Hepatocyte (in vitro differentiated cells): ENCODE data around the gene GRK5.

Source experiments
- CTCF ChIP-seq: fragments of 200-600 bp; sonication (generic); IDR thresholded peaks from 2 replicates; pipeline ENCODE4 v1.5.1; 2016; ENCODE audit warnings: antibody characterized with exemption, mild to moderate bottlenecking; ENCODE audit not compliant: poor library complexity
- EZH2phosphoT487 ChIP-seq: fragments of 200-600 bp; sonication (generic); IDR thresholded peaks from one replicate; pipeline ENCODE4 v1.6.1; 2018; ENCODE audit warnings: antibody characterized with exemption, mild to moderate bottlenecking, low read depth, moderate library complexity; ENCODE audit not compliant: unreplicated experiment, severe bottlenecking

- TF ChIP-seq CTCF, result no peak
- no peak for TF ChIP-seq EZH2phosphoT487
Observed at GRCh38 chr10:119378737-119379067, 171.3 kb downstream of the GRK5 start.
